Stimulated activated CD8-positive, alpha-beta memory T cell treated with anti-CD3 and anti-CD28 coated beads, Interleukin-4, amount 100 ng/mL, for 4 hours (primary cell): ENCODE results near the gene MT3.
A peak's percentile ranks its signal among the peaks of the same experiment; 100 is the strongest.

Source experiments
- DNase-seq, 2 donors: peaks; one replicate each; pipeline ENCODE4 v3.0.0-alpha.2; 2020; ENCODE audit warnings: low read depth in 2 of 2, low spot score in 1 of 2

The MT3 gene

GRCh38 chr16:56589141-56590039 is at the start of gene MT3:
Gene MT3, plus strand, starts transcription at chr16:56589528. Its CDS starts 63 bp downstream, at chr16:56589591.
- DNase-seq, result no peak

DNA sequence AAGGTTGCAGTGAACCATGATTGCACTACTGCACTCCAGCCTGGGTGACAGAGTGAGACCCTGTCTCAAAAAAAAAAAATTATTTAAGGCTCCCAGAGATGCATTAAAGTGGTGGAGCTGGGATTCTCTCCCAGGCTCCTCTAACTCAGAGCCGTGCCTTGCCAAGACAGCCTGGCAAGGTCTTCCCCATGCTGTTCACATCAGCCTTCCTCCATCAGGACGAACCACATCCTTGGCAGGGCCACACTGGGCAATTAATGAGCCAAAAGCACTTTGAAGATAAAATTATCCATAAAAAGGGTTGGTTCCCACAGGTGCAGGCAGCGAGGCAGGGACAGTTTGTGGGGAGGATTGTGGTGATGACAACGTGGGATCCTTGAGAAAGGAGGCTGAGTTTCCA is 49.7 kb upstream of the MT3 start:
- no peak for DNase-seq

- DNase-seq, result no peak
Measured at GRCh38 chr16:56542039-56542438, 47.3 kb upstream of the MT3 start.

- no peak for DNase-seq
Measured at GRCh38 chr16:56547120-56547948, 42.0 kb upstream of the MT3 start.

GRCh38 chr16:56547949-56548567 is 41.3 kb upstream of the MT3 start:
- no peak for DNase-seq

DNA sequence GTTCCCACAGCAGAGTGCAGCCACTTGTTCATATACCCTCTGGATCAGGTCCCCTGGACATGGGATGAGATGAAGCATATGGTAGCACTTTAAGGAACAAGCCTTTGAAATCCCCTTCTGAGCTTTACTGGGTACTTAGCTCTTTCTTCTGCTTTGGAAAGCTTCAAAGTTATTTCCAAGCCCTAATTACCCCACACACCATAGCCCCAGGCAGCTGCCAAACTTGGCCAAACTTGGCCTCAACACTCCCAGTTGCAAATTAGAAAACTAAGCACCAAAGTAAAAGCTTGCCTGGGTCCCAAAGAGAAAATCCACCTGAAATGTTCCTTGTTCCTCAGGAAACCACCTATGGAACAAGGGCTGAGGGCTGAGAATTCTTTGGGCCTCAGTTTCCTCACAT is 40.2 kb upstream of the MT3 start:
- DNase-seq, result no peak

DNA sequence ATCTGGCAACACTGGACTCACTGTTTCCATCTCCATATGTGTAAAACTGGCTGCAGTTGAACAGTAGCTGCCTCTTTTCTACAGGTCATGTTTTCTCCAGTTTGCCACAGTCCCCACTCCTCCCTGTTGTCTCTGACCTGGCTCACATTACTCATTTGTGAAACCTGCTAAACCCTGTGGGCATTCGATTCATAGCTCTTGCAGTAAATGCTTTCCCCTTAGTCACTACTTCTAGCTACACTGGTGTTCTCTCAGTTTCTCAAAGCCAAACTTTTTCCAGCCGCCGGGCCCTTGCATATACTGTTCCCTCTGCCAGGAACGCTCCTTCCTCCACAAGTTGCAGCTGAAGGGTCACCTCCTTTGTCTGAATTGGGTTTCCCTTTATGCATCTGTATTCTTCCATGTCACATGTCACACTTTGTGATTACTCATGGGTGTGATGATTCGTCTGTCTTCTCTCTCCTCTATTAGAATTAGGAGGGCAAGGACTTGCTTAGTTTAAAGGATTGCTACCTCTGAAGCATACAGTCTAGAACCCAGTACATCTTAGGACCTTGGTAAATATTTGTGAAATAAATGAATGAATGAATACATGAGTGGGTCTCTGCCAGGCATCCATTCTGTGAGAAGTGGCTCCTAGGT is 39.5 kb upstream of the MT3 start:
- no peak for DNase-seq

GRCh38 chr16:56551796-56552738 is 37.3 kb upstream of the MT3 start:
- DNase-seq, result no peak

- no peak for DNase-seq
Measured at GRCh38 chr16:56554441-56554840, 34.9 kb upstream of the MT3 start.

DNA sequence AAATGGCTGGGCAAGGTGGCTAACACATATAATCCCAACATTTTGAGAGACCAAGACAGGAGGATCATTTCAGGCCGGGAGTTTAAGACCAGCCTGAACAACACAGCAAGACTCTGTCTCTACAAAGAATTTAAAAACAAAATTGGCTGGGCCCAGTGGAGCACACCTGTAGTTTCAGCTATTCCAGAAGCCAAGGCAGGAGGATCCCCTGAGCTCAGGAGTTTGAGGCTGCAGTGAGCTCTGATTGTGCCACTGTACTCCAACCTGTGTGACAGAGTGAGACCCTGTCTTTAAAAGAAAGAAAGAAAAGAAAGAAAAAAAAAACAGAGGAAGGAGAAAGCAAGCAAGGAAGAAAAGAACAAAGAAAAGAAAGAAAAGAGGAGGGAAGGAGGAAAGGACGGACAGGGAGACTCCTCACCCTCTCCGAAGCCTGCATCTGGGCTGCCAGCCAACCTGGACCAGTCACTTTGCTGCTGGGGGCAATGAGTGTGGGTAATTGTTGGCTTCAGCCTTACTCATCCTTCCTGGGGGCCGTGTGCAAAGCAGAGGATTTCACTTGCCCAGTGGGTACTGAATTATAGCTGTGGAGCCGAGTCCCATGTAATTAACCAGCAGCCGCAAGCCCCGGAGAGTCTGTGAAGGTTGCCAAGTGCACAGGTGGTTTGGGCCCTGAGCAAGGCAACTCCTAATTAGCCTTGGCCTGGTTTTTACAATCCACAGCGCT is 31.1 kb upstream of the MT3 start:
- DNase-seq, result no peak

DNA sequence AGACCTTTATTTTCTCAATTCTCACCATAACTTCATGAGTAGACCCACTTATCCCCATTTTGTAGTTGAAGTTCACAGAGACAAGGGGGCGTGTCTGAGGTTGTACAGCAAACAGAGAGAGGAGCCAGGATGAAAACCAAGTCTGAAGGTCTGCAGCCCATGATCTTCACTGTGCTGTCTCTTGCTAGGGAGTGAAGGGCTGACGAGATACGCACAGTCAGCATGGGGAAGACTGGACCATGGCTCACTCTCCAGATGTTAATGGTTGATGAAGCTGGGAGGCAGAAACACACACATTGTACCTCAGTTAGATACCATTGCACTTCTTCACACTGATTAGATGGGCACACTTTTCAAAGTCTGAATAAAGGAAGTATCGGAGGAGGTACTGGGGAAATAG is 30.2 kb upstream of the MT3 start:
- no peak for DNase-seq

DNA sequence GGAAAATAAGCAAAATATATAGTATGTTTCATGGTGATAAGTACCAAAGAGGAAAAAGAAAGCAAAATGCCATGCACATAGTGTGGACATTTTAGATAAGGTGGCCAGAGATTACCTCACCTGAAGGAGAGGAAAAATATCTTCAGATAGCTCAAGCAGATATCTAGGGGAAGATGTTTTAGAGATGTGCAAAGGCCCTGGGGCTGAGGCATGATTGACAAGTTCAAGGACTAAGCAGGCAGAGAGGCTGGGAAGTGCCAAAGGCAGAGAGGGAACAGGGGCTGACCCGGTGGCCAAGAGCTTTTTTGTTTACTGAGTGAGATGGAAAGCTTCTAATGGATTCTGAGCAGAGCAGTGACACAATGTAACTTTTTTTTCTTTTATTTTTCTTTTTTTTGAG is 28.9 kb upstream of the MT3 start:
- DNase-seq, result no peak

DNA sequence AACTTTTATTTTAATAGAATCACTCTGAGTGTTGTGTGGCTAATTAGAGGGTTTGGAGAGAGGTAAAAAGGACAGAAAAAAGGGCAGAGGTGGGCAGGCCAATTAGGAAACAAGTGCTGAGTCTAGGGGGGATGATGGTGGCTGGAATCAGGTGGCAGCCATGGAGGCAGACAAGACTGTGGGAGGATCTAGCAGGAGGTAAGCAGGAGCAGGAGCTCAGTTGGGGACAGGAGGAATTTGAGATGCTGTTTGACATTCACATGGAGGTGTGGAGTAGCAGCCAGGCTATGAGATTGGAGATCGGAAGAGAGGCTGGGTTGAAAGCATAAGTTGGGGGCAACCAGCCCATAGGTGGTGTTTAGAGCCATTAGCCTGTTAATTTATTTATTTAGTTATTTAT is 28.2 kb upstream of the MT3 start:
- no peak for DNase-seq

DNA sequence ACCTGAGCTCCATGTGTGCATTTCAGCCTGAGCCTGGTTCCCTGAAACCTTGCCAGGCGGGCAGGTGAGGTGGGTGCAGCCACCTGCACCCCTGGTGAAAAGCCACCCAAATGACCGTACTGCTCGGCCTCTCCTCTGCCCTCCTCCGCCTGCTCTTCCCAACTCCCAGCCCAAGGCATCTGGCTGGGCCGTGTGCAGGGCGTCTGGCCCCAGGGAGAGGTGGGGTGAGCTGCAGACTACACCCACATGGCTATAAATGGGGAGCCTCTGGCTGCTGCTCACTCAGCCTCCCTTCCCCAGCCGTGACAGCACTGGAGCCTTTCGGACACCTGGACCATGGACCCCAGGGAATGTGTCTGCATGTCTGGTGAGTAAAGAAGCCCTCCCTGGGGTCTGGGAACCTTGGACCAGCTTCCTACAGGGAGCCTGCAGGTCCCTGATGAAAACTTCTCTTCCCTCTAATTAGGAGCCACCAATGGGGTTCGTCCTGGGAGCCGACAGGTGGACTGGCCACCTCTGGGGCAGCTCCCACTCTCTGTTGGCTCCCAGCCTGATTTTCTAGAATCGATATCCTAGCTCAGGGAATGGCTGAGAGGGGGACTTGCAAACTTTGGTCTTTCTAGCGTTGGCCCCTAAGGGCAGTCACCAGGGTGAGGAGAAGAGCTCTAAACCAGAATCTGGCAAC is 24.4 kb upstream of the MT3 start, which contains the start of gene MT4:
TSS of gene MT4 (plus strand) at position 281 of the 685 bp plus-strand sequence. CDS start at position 337, 56 bp downstream.
- DNase-seq, result no peak

DNA sequence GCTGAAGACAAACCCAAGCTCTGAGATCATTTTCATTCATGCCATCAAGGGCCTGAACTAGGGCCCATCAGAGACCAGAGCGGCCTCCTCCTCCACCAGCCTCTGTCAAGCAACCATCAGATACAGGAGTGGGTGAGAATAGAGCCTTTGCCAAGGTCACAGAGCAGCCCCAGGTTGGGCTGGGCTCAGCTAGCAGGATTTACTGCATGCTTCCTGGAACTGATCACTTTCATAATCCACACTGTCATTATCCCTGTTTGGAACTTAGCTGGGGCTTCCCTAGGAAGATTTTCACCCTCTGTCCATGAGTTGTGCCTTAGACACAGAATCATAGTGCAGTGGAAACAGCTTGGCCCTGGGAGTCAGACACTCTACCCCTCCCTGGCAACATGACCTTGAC is 19.4 kb upstream of the MT3 start:
- DNase-seq, result no peak

DNA sequence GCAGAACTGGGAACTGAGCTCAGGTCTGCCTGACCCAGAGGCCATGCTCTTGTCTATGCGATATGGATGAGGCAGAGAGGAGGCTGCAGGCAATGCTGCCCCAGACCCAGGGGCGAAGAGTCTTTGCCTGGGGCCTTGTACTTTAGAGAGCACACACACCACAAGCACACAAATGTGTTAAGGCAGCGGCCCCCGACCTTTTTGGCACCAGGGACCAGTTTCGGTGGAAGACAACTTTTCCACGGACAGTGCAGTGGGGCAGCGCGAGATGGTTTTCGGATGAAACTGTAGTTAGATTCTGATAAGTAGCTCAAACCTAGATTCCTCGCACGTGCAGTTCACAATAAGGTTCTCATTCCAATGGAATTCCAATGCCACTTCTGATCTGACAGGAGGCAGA is 17.8 kb upstream of the MT3 start:
- no peak for DNase-seq

GRCh38 chr16:56574625-56575024 is 14.7 kb upstream of the MT3 start:
- no peak for DNase-seq

DNA sequence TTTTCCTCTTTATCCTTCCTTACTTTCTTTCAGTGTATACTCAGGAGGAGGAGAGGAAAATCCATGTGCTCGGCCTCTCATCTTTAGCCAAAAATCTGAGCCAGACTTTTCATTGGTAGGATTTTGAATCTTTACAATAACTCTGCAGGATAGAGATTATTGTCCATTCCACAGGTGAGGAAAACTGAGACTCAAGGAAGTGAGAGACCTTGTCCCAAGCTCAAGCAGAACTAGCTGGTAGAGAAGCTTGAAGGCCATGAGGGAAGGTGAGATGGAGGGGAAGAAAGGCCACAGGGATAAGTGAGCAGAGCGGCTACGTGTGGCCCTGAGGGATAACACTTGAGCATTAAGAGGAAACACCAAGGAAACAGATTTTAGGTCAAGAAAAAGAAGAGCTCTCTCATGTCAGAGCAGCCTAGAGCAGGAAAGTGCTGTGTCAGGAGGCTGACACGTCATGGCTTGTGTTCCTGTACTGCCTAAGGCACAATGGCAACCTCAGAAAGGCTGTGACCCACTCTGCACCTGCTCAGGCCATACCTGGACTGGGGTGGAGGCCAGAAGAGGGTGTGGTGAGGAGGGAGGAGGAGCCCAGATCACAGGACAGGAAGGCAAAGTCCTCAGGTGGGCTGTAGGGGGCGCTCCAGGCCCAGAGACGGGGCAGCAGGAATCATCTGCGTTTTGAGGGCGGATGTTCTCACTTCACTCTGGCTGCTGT is 12.6 kb upstream of the MT3 start:
- peak; percentile 47 to 74 for DNase-seq
